Kidney epithelial cell (primary cell): Measurements from ENCODE around the gene NBAS. TPM values are rescaled to one million over a fixed set of nuclear protein-coding genes. Genes with fewer than 3 reads are reported as not detected.

Experiments
- DNase-seq: peaks from one replicate; pipeline ENCODE4 v3.0.0-alpha.2; 2010; ENCODE audit warnings: low read depth
- H3K27me3 ChIP-seq: 2 replicates; pipeline ENCODE4 v1.6.0; 2011; ENCODE audit warnings: low read length; ENCODE audit not compliant: control insufficient read depth, insufficient read depth
- H3K36me3 ChIP-seq: 2 replicates; pipeline ENCODE4 v1.5.1; 2011; ENCODE audit warnings: low read length; ENCODE audit not compliant: control insufficient read depth, insufficient read depth
- H3K4me3 ChIP-seq: 2 replicates; pipeline ENCODE4 v1.5.1; 2011; ENCODE audit warnings: low read depth, mild to moderate bottlenecking, control low read depth, low read length
- CTCF ChIP-seq: IDR thresholded peaks from 2 replicates; pipeline ENCODE4 v1.5.1; 2011; ENCODE audit warnings: mild to moderate bottlenecking, moderate library complexity, low read length, control low read depth, inconsistent platforms; ENCODE audit not compliant: insufficient read depth, poor library complexity, severe bottlenecking
- total RNA-seq: library from RNA; depleted of rRNA; stranded (reverse); fragments of >200 nt; gene quantifications from 2 replicates; pipeline ENCODE4 v1.2.3, GENCODE V29; 2015

NBAS gene
- total RNA-seq, 1 donor from 2014 or later: 67.0 TPM

DNA sequence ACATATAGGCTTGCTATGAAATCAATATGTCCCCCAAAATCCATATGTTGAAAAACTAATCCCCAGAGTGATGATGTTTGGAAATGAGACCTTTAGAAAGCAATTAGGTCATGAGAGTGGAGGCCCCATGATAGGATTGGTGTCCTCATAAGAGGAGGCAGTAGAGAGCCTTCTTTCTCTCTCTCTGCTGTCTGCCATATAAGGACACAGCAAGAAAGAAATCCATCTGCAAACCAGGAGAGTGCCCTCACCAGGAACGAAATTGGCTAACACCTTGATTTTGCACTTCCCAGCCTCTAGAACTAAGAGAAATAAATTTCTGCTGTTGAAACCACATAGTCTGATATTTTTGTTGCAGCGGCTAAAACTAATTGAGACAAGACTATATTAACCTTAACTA is 89.5 kb downstream of the NBAS start:
- H3K4me3 ChIP-seq: no peak overlapping the region
- H3K36me3 ChIP-seq: no peaks in the 10 kb centered on the region
- DNase-seq: no peak
- H3K27me3 ChIP-seq: no peaks in the 10 kb centered on the region
- TF ChIP-seq CTCF: no peak

DNA sequence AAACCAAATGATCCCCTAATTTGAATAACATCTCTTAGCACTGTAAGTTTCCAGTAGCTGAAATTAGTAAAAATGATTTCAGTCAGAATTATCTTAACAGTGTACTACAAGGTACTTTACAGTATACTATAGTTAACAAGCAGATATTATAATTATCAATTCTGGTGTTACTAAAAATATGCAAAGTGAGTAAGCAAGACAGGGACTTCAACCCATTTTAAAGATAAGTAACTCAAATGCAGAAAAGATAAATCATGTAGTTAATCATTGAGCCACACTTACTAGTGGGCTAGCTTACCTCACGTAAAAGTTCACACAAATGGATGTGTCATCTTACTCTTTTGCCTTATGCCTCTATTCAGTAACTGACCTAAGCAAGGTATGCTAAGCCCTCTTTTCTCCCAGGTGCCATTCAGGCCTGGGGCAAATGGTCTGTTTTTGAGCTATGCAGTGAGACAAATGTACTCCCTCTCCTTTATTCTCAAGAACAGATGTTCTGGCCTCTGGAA is 101.0 kb downstream of the NBAS start:
- Histone ChIP-seq H3K36me3 (peaks cover 2% of the 10 kb centered on the region), H3K4me3 (no peak overlapping the region), H3K27me3 (no peaks in the 10 kb centered on the region)
- no peak for TF ChIP-seq CTCF
- DNase-seq: peak; percentile 9

DNA sequence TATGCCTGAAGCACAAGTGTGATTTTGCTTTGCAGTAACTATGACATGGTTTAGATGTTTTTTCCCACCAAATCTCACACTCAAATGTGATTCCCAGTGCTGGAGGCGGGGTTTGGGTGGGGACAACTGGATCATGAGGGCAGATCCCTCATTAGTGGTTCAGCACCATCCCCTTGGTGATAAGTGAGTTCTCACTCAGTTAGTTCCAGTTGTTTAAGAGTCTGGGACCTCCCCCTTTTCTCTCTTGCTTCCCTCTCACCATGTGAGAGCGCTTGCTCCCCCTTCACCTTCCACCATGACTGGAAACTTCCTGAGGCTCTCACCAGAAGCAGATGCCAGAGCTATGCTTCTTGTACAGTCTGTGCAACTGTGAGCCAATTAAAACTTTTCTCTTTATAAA is 102.9 kb downstream of the NBAS start:
- Histone ChIP-seq H3K4me3 (no peak overlapping the region), H3K36me3 (peaks cover 1% of the 10 kb centered on the region), H3K27me3 (no peaks in the 10 kb centered on the region)
- no peak for TF ChIP-seq CTCF
- DNase-seq: no peak

GRCh38 chr2:15457868-15458267 is 103.3 kb downstream of the NBAS start:
- TF ChIP-seq CTCF: no peak
- H3K4me3 ChIP-seq: no peak overlapping the region
- peaks cover 1% of the 10 kb centered on the region for H3K36me3 ChIP-seq
- no peaks in the 10 kb centered on the region for H3K27me3 ChIP-seq
- DNase-seq: no peak

DNA sequence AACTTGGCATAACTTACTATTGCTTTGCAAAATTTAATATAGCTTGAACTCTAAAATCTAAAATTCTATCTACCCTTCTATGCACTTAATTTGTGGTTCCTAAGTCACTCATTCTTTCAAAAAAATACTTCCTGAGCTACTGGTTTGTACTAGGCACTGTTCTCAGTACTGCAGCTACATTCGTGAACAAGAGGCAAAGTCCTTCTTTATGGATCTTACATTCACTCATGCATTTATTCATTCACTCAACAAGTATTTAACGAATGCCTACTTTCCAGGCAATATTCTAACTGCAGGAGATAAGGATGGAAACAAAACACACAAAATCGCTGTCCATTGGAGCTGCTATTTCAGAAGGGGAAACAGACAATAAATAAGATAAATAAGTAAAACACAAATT is 104.8 kb downstream of the NBAS start:
- peaks cover 1% of the 10 kb centered on the region for H3K36me3 ChIP-seq
- TF ChIP-seq CTCF: no peak
- H3K4me3 ChIP-seq: no peak overlapping the region
- H3K27me3 ChIP-seq: no peaks in the 10 kb centered on the region
- no peak for DNase-seq

- no peaks in the 10 kb centered on the region for H3K27me3 ChIP-seq
- no peak for DNase-seq
- H3K4me3 ChIP-seq: no peak overlapping the region
- no peak for TF ChIP-seq CTCF
- H3K36me3 ChIP-seq: no peaks in the 10 kb centered on the region
Observed at GRCh38 chr2:15450808-15451207, 110.3 kb downstream of the NBAS start.
